GM18505 (cell line): ENCODE data around the gene FOXD4L4.
"Not testable (repeated sequence)": the region's sequence is repeated elsewhere in the genome, so short reads cannot be mapped to it uniquely, and the experiment has no call there.

ENCODE experiments used
- ATAC-seq: cut with Tn5 transposase; IDR thresholded peaks from one replicate; pipeline ENCODE4 v1.9.1; 2021; ENCODE audit not compliant: unreplicated experiment

FOXD4L4 gene

GRCh38 chr9:65737096-65737564 is at the start of gene FOXD4L4:
TSS of gene FOXD4L4 (plus strand) at chr9:65737146. CDS start at chr9:65737146, 0 bp downstream.
- not testable (repeated sequence) for ATAC-seq

GRCh38 chr9:65703550-65703949 is 33.4 kb upstream of the FOXD4L4 start:
- not testable (repeated sequence) for ATAC-seq

DNA sequence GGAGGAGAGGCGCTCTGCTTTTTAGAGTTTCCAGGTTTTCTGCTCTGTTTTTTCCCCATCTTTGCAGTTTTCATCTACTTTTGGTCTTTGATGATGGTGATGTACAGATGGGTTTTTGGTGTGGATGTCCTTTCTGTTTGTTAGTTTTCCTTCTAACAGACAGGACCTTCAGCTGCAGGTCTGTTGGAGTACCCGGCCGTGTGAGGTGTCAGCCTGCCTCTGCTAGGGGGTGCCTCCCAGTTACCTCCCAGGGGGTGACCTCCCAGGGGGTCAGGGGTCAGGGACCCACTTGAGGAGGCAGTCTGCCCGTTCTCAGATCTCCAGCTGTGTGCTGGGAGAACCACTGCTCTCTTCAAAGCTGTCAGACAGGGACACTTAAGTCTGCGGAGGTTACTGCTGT is 22.5 kb upstream of the FOXD4L4 start:
- not testable (repeated sequence) for ATAC-seq

GRCh38 chr9:65738133-65738532 is 1.2 kb downstream of the FOXD4L4 start:
- ATAC-seq: not testable (repeated sequence)
